GM19351 (cell line): ENCODE data around the gene KLHL2.
"Not testable (repeated sequence)": the region's sequence is repeated elsewhere in the genome, so short reads cannot be mapped to it uniquely, and the experiment has no call there.

Experiments
- ATAC-seq: cut with Tn5 transposase; IDR thresholded peaks from one replicate; pipeline ENCODE4 v1.9.1; 2021; ENCODE audit warnings: mild to moderate bottlenecking, moderate library complexity; ENCODE audit not compliant: unreplicated experiment

The KLHL2 gene

DNA sequence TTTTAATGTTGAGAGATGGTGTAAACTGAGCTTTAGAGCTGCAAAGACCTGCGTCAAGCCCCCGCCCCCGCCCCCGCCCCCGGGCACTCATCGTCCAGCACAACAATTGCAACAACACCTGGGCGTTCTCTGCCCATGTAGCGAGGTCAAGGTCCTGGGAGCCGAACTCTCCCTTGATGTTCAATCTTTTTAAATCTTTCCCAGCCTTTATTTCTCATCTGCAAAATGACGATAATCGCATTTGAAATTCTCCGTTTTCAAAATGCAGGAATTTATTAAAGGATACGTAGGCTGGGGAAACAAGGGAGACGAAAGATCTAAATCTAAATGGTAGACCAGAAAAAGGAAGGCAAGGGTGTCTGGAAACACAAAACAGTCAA lies 119.5 kb downstream of the KLHL2 start:
- peak; percentile 17 for ATAC-seq

DNA sequence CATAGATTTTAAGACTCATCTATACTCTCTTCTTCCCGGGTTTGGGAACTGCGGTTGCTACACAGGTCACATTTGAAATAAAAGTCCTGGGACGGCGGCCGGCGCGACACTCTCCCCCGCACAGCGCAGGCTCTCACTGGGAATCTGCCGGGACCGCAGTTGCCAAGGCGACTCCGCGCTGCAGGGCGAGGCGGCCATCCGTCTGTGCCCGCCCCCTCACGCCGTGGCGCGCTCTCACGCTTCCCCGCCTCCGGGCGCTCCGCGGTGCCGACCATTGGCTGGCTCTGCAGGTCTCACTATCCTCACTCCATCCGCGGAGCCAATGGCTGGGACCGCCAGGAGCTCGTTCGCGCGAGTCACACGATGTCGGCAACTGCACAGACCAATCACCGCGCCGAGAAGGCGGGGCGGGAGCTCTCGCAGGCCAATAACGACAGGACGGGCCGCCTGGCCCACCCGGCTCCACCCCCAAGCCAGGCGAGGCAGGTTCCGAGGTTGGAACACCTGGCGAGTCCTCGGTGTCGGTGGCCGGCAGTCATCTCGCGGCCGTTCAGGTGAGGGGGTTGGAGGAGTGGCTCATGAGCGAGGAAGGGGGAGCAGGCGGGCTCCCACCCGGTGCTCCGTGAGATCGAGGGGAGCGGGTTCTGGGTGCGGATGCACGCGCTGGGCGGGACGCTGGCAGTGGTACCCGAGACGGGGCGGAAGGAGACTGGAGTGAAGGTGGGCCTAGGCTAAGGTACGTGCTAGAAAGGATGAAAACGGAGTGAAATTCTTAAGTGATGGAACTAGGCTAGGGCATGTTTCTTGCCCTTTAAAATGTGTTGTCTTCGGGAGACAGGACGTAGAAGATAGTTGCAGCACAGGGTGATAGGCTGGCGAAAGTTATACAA lies 120.1 kb downstream of the KLHL2 start, which contains the start of gene MSMO1:
MSMO1 (plus strand) TSS at position 459 of the 890 bp plus-strand sequence. CDS start 5,702 bp downstream, outside the sequence.
- ATAC-seq: peak; percentile 93

DNA sequence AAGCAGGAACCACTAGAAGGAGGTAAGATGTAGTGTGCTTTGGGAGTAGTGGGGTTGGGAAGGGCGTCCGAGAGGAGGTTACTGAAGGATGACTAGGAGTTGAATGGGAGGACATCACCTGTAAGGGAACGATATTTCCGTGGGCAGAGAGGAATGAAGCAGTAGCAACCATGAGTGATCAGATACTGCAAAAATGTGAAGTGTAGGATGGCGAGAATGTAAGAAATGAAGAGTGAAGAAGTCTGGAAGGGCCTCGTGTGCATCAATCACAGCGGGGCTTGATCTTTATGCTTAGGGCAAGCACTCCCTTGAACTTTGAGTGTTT lies 120.7 kb downstream of the KLHL2 start:
- no peak for ATAC-seq

DNA sequence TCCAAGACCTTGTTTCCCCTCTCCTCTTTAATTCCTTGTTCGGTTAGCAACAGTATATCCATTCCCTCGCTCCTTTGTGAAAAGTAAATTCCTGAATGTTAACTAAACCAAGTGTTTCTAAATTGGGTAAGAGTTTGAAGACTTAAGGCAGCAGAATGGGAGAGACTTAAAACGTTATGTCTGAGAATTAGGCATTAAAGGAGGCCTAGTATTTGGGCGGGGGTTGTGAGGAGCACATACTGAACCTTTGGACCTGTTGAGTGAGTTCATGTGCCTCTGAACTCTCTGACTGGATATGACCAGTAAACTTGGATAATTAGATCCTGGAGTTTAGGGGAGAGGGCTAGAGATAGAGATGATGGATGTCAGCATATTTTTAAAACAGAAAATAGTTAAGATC lies 121.3 kb downstream of the KLHL2 start:
- no peak for ATAC-seq

DNA sequence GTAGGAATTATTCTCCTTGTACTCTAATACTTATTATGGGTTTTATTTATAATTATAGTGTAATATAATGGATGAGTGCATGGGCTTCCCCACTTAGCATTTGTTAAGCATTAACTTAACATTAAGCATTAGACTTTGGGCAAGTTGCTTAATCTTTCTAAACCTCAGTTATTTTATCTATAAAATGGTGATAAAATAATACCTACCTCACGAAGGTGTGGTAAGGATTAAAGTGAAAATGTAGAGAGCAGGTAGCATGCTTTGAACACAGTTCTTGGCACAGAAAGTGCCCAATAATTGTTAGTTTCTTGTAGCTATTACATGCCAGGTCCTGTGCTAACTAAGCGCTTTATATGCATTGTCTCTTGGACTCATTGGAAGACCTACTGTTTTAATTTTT lies 122.7 kb downstream of the KLHL2 start:
- ATAC-seq: no peak

DNA sequence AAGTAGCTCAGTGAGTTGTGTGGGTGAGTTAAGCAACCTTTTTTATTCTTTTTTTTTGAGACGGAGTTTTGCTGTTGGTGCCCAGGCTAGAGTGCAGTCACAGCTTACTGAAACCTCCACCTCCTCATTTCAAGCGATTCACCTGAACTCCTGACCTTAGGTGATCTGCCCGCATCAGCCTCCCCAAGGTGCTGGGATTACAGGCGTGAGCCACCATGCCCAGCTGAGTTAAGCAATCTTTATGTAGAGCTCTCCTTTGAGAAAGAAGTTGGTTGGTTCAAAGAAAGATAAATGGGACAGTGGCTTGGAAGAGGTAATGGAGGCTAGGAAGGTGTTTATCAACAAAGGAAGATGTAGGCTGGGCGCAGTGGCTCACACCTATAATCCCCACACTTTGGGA lies 123.3 kb downstream of the KLHL2 start:
- ATAC-seq: no peak

DNA sequence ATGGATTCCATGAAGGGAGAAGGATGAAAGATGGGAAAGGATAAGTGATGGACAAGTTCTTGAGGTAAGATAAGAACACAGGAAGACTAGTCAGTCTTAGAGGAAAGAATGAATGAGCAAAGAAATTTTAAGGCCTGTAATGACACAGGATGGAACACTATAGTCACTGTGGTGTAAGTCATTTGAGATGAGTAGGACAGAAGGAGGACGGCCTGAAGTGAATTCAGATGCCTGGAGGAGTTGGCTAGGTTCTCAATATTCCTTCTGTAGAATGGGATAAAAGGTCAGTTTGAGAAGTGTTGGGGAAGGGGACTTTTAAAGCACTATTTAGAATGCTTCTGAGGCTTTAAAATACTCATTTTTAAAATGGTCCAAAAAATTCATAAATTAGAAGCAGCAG lies 124.0 kb downstream of the KLHL2 start:
- no peak for ATAC-seq

DNA sequence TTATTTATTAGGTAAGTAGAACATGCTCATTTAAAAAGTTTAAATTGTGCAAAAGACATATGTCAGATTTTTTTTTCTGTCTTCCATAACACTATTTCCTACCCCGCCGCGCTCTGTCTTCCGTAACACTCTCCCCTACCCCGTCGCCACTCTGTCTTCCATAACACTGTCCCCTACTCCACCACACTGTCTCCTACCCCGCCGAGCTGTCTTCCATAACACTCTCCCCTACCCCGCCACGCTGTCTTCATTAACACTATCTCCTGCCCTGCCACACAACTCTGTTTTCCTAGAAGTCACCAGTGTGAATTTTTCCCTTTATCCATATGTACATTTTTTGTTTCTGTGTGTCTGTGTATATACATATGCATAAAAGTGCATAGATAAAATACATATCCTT lies 124.5 kb downstream of the KLHL2 start:
- ATAC-seq: no peak

DNA sequence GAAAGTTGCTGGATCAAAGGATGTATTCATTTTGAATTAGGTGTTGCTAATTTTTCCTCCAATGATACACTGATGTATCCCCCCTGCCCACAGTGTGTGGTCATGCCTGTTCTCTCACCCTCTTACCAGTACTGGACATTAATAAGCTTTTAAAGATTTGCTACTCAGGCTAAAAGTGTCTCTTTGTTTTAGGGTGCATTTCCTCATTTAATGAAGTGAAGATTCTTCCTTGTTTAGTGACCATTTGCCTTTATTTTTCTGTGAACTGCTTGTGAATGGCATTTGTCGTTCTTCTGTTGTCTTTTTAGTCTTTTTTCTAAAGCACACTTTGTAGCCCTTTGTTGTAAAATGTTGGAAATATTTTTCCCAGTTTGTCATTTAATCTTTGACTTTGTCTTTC lies 125.1 kb downstream of the KLHL2 start:
- ATAC-seq: no peak

DNA sequence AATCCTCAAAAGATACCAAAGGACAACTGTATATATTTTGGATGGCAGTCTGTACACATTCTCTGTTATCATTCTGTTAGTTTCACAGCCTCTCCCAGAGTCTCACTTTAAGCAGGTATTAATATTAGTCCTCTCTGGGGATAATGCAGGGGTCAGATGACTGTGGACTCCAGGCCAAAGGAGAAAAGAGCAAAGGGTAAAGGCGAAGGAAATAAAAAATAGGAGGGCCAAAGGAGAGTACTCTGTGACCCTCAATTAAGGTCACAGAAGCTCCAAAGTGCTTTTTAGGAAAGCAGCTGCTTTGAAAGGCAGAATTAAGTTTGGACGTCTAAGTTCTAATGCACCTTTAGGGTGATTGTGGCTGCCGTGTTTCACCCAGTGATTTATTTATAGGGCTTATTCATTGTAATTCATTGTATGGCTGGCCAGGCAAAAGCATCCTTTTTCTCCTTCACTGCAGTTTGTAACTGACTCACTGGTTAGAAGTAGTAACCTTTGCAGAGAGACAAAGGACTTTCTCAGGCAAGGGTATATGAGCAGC lies 127.9 kb downstream of the KLHL2 start:
- ATAC-seq: no peak

DNA sequence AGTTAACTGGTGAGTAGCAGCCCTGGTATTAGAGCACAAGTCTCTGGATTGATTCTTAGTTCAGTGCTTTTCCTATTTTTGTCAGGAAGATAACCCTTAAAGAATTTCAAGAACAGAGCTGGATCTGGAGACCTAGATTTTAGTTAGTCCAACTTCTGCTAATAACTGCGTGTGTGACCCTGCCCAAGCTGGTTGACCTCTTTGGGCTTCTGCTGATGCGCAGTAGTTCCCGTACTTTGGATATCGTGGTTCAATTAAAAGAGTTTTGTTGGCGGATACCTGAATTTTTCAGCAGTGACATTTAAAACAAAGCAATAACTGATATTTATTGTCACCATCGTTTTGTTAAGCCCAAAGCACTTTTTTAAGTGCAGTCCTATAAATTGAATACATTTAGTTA lies 129.4 kb downstream of the KLHL2 start:
- no peak for ATAC-seq

DNA sequence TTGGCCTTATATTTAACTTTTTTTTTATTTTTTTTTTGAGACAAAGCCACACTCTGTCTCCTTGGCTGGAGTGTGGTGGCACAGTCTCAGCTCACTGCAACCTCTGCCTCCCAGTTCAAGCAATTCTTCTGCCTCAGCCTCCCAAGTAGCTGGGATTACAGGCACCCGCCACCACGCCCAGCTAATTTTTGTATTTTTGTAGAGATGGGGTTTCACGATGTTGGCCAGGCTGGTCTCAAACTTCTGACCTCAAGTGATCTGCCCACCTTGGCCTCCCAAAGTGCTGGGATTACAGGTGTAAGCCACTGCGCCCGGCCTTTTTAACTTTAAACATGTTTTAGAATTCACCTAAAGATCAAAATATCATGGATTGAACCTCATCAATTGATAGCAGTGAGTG lies 135.0 kb downstream of the KLHL2 start:
- not testable (repeated sequence) for ATAC-seq

DNA sequence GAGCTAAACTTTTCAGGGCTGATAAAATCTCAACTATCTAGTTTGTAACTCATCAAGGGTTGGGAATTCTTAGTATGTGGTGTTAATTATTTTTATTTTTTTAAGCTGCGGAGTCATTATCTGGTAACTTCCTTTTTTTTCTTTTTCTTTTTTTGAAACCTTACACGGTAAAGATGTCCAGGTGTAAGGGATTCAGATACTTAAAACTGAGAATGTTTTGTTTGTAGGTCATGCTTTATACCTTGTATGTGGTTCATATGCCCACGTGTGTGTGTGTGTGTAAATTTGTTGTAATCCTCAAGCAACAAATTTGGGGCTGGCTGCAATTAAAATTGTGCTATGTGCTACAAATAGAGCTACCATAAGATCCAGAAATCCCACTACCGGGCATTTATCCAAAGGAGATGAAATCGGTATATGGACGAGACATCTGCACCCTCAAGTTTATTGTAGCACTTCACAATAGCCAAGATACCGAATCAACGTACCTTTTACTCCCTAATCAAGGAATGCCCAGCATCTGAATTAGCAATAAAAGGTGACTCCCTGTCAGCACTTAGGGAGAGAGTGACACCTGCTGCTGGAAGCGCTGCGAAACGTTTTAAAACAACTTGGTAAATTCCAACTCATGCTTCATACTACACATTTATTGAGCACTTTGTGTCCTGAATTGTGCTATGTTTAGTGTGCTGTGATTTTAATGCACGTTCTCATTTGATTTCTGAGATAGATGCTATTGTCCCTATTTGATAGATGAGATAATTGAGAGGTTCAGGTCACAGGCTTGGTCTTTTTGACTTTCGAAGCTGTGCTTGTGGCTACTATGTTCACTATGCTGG lies 136.2 kb downstream of the KLHL2 start:
- no peak for ATAC-seq

DNA sequence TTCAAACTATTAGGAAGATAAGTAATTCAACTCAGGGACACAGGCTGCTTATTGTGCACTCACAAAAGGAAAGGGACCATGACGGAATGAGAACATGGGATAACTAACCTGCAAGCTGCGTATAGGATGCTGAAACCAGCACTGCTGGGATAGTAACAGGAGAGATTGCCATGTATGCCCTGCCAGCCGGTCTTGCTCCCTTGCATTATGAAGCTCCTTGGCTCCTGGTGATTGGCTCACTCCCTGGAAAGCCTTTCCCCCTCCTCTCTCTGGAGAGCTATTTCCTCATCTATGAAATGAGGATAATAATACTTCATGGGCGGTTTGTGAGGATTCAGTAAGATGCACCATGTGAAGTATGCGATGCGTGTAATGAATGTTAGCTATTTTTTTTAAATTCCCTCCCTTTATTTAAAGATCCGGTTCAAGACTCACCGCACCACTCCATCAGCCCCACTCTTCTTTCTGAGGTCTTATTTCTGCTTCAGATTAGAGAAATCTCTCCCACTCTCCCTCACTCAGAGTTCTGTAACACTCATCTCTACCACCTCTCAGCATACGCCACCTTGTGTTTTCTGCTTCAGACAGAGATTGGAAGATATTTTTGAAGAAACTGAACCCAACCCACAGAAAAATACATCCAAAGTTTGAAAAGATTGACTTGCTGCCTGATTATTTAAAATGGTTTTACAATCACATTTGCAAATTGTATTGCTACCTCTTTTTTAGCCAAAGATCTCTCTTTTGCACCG lies 138.5 kb downstream of the KLHL2 start:
- no peak for ATAC-seq

DNA sequence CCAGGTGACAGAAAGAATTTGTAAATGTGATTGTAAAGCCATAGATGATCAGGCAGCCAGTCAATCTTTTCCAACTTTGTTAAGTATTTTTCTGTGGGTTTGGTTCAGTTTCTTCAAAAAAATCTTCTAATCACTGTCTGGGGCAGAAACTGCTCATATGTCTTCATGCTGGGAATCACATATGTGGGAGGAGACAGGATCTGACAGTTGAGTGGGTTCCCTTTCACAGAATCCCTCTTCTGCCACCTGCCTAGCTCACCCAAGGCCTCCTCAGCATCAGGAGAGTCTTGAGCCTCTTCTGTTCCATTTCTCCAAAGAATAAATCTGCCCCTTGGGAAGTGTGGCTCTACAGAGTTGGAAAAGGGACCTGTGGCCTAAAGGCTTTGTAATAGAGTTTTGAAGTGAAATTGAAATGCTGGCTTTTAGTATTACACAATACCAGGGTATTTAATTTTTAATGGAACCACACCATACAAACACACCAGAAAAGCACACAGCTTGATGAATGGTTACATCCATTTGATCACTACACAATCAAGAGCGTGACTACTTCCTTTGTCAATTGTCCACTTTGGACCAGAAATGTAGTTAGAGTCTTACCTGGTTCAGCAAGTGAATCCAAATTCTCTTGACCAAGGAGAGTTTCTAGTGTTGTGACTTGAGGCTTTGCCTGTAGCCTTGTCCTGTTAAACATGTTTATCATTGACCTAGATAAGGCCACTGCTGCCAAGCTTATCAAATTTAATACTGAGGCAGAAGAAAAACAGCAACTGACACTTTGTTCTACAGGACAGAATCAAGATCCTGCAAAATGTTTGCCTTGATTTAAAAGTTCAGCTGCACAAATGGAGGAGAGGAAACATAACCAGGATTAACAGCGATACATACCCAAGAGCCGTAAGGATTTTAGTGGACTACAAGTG lies 140.5 kb downstream of the KLHL2 start:
- ATAC-seq: no peak

DNA sequence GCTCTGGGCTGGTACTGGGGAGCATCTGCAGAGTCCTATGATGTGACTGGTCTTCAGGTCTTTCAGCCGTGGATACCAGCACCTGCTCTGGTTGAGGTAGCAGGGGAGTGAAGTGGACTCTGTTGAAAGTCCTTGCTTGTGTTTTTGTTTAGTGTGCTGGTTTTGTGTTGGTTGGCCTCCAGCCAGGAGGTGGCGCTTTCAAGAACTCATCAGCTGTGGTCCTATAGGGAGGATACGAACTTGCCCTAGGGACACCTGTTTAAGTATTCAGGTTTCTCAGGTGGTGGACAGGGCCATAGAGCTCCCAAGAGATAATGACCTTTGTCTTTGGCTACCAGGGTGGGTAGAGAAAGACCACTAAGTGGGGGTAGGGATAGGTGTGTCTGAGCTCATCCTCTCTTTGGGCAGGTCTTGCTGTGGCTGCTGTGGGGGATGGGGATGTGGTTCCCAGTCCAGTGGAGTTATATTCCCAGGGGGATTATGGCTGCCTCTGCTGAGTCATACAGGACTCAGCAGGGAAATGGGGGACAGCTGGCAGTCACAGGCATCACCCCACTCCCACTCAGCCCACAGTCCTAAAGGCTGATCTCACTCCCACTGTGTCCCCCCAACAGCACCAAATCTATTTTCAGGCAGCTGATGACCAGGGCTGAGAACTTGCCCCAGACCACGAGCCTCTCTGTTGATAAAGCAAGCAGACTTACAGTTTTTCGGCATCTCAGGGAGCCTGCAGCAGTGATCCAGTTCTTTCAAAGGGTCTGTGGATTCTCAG lies 144.2 kb downstream of the KLHL2 start:
- ATAC-seq: no peak

DNA sequence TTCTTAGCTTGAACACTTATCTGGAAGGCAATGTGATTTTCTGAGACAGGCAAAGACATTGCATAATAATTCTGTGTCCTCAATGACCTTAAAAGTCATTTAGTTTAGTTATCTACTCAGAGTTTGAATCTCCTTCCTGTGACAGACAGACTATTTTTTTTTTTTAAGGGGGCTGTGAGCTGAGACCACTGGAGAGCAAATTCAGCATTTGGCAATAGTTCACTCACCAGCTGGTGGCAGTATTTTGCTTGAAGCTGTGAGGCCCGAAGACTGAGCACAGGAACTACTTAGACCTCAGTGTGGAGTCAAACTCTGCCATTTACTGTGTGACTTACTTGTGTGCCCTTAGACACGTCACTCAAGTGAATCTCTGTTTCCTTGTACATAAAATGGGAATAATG lies 148.5 kb downstream of the KLHL2 start:
- ATAC-seq: peak; percentile 77

DNA sequence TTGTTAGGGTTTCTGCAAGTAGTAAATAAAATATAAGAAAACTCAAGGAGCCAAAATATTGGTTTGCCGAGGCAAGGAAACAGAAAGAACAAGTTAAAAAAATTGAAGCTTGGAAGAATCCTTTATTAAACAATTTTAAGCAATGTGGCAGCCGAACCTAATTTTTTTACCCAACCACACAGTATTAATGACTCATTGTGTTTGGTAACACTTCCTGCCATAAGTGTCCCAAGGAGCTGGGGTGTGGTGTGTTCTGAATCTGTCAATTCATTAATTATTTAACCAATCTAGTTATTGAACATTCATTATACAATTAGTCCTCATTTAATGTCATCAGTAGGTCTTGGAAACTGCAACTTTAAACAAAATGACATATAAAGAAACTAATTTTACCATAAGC lies 152.1 kb downstream of the KLHL2 start:
- no peak for ATAC-seq

DNA sequence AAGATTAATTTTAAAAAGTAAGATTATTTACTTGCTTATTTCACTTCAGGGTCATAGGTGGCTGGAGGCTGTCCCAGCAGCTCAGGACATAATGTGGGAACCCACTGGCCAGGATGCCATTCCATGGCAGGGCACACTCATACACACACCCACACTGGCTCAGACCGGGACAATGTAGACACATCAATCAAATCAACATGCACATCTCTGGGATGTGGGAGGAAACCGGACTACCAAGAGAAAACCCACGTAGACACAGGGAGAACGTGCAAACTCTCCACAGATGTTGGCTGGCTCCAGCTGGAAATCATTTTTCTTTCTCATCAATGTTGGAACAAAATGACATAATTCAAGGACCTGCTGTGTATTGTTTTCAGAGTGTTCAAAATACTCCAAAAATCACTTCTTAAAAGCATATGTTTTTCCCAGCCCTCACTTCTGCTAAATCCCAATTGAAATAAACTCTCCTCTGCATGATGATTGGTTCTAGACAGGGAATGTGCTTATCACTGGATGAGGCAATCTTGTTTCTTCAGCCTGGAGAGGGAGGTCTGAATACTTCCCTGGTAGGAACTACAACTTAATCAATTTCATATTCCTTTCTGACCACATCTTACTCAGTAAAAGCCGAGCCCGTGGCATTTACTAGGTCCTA lies 152.8 kb downstream of the KLHL2 start:
- ATAC-seq: no peak
